Stimulated activated CD8-positive, alpha-beta memory T cell treated with anti-CD3 and anti-CD28 coated beads, Interleukin-2, amount 100 ng/mL, for 1 hour (primary cell): ENCODE measurements around the gene CLPTM1.
"Not testable (repeated sequence)": the region's sequence is repeated elsewhere in the genome, so short reads cannot be mapped to it uniquely, and the experiment has no call there.

Source experiments
- DNase-seq, 2 donors: peaks; one replicate each; pipeline ENCODE4 v3.0.0-alpha.2; 2020; ENCODE audit warnings: low read depth in 2 of 2

The CLPTM1 gene, protein sequence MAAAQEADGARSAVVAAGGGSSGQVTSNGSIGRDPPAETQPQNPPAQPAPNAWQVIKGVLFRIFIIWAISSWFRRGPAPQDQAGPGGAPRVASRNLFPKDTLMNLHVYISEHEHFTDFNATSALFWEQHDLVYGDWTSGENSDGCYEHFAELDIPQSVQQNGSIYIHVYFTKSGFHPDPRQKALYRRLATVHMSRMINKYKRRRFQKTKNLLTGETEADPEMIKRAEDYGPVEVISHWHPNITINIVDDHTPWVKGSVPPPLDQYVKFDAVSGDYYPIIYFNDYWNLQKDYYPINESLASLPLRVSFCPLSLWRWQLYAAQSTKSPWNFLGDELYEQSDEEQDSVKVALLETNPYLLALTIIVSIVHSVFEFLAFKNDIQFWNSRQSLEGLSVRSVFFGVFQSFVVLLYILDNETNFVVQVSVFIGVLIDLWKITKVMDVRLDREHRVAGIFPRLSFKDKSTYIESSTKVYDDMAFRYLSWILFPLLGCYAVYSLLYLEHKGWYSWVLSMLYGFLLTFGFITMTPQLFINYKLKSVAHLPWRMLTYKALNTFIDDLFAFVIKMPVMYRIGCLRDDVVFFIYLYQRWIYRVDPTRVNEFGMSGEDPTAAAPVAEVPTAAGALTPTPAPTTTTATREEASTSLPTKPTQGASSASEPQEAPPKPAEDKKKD

DNA sequence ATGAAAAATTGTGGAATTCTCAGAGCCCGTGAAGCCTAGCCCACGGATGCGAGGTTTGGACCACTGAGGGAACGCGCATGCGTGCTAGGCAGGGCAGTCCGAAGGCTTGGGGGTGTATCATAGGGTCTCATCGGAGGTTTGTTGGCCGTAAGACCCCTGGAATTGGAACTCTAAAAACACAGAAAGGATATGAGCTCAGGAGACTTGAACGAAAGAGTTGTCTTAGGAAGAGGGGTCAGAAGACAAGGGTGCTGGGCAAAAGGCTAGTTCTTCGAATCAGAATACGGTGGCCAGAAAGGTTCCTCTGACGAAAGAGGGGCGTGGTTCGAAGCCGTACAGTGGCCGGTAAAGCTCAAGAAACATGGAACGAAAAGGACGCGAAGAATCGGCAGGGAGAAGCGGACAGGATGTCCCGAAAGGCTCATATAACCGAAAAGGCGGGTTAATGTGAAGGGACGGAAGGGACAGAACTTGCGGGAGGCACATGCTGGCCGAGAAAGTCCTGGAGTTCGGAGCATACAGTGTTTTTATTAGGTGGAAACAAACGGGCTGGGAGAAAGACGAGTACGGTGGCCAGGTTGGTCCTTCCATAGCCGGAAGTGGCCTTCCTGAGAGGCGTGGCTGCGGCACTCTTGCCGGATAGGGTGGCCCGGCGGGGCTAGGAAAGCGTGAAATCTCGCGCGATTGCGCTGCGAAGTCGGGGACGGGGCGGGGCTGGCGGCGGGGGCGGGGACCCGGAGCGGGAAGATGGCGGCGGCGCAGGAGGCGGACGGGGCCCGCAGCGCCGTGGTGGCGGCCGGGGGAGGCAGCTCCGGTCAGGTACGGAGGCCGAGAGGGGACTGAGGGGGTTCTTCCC lies at the start of gene CLPTM1:
CLPTM1 (plus strand) TSS at position 732 of the 856 bp plus-strand sequence; CDS start at position 748, 16 bp downstream.
- peak; percentile 94 to 95 for DNase-seq

DNA sequence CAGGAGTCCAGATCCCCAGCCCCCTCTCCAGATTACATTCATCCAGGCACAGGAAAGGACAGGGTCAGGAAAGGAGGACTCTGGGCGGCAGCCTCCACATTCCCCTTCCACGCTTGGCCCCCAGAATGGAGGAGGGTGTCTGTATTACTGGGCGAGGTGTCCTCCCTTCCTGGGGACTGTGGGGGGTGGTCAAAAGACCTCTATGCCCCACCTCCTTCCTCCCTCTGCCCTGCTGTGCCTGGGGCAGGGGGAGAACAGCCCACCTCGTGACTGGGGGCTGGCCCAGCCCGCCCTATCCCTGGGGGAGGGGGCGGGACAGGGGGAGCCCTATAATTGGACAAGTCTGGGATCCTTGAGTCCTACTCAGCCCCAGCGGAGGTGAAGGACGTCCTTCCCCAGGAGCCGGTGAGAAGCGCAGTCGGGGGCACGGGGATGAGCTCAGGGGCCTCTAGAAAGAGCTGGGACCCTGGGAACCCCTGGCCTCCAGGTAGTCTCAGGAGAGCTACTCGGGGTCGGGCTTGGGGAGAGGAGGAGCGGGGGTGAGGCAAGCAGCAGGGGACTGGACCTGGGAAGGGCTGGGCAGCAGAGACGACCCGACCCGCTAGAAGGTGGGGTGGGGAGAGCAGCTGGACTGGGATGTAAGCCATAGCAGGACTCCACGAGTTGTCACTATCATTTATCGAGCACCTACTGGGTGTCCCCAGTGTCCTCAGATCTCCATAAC lies 49.6 kb upstream of the CLPTM1 start, which contains the start of gene APOE:
APOE (plus strand) TSS at position 360 of the 724 bp plus-strand sequence. CDS start 829 bp downstream, outside the sequence.
- DNase-seq, result no peak

DNA sequence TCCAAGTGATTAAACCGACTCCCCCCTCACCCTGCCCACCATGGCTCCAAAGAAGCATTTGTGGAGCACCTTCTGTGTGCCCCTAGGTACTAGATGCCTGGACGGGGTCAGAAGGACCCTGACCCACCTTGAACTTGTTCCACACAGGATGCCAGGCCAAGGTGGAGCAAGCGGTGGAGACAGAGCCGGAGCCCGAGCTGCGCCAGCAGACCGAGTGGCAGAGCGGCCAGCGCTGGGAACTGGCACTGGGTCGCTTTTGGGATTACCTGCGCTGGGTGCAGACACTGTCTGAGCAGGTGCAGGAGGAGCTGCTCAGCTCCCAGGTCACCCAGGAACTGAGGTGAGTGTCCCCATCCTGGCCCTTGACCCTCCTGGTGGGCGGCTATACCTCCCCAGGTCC lies 47.6 kb upstream of the CLPTM1 start:
- no peak for DNase-seq

DNA sequence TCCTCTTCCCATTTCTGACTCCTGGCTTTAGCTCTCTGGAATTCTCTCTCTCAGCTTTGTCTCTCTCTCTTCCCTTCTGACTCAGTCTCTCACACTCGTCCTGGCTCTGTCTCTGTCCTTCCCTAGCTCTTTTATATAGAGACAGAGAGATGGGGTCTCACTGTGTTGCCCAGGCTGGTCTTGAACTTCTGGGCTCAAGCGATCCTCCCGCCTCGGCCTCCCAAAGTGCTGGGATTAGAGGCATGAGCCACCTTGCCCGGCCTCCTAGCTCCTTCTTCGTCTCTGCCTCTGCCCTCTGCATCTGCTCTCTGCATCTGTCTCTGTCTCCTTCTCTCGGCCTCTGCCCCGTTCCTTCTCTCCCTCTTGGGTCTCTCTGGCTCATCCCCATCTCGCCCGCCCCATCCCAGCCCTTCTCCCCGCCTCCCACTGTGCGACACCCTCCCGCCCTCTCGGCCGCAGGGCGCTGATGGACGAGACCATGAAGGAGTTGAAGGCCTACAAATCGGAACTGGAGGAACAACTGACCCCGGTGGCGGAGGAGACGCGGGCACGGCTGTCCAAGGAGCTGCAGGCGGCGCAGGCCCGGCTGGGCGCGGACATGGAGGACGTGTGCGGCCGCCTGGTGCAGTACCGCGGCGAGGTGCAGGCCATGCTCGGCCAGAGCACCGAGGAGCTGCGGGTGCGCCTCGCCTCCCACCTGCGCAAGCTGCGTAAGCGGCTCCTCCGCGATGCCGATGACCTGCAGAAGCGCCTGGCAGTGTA lies 46.9 kb upstream of the CLPTM1 start:
- DNase-seq, result no peak

DNA sequence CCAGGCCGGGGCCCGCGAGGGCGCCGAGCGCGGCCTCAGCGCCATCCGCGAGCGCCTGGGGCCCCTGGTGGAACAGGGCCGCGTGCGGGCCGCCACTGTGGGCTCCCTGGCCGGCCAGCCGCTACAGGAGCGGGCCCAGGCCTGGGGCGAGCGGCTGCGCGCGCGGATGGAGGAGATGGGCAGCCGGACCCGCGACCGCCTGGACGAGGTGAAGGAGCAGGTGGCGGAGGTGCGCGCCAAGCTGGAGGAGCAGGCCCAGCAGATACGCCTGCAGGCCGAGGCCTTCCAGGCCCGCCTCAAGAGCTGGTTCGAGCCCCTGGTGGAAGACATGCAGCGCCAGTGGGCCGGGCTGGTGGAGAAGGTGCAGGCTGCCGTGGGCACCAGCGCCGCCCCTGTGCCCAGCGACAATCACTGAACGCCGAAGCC lies 46.3 kb upstream of the CLPTM1 start:
- no peak for DNase-seq

DNA sequence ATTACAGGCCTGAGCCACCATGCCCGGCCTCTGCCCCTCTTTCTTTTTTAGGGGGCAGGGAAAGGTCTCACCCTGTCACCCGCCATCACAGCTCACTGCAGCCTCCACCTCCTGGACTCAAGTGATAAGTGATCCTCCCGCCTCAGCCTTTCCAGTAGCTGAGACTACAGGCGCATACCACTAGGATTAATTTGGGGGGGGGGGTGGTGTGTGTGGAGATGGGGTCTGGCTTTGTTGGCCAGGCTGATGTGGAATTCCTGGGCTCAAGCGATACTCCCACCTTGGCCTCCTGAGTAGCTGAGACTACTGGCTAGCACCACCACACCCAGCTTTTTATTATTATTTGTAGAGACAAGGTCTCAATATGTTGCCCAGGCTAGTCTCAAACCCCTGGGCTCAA lies 45.4 kb upstream of the CLPTM1 start:
- DNase-seq, result no peak

DNA sequence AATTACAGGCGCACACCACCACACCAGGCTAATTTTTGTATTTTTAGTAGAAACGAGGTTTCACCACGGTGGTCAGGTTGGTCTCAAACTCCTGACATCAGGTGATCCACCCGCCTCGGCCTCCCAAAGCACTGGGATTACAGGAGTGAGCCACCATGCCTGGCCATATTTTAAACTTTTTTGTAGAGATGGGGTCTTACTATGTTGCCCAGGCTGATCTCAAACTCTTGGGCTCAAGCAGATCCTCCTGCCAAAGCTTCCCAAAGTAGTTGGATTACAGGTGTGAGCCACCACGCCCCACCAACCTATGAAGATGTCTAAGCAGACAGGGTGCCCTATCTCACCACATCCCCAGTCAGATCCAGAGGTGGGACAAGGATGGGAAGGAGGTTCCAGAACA lies 43.3 kb upstream of the CLPTM1 start:
- not testable (repeated sequence) for DNase-seq

DNA sequence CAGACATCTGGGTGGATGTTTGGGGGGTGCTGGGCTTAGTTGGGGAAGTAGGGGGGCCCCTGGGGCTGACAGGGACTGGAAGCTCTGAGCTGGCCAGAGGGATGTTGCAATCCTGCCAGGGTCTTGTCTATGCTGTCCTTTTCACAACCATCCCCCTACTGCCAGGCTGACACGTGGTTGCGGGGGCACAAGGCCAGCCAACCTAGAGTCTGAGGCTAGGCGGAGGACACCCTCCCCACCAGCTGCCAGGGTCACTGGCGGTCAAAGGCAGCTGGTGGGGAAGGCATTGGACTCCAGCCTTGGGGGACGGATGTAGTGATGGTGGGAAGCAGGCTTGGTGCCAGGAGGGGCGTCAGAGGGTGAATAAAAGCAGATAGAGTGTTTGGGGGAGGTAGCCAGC lies 42.3 kb upstream of the CLPTM1 start:
- no peak for DNase-seq

DNA sequence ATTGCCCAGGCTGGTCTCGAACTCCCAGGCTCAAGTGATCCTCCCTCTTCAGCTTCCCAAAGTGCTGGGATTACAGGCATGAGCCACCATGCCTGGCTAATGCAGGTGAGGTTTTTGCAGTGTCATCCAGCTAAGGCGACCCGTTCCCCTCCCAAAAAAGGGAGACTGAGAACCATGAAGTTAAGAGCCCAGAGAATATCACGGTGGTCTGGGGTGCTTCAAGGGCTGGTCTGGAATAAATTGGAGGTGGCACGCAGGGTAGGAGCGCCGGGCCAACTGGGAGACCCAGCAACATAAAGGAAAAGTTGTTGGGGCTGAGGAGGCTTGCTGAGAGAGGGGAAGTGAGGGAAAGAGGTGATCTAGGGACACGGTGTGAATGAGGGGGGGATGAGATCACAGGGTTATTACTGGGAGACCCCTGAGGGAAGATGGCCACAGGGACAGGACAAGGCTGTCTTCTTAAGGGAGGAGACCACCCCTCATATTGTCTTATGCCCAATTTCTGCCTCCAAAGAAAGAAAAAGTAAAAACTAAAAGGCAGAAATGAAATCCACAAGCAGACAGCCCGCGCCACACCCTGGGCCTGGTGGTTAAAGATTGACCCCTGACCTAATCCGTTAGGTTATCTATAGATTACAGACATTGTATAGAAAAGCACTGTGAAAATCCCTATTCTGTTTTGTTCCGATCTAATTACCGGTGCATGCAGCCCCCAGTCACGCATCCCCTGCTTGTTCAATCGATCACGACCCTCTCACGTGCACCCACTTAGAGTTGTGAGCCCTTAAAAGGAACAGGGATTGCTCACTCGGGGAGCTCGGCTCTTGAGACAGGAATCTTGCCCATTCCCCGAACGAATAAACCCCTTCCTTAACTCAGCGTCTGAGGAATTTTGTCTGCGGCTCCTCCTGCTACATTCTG lies 41.4 kb upstream of the CLPTM1 start:
- DNase-seq, result not testable (repeated sequence)

DNA sequence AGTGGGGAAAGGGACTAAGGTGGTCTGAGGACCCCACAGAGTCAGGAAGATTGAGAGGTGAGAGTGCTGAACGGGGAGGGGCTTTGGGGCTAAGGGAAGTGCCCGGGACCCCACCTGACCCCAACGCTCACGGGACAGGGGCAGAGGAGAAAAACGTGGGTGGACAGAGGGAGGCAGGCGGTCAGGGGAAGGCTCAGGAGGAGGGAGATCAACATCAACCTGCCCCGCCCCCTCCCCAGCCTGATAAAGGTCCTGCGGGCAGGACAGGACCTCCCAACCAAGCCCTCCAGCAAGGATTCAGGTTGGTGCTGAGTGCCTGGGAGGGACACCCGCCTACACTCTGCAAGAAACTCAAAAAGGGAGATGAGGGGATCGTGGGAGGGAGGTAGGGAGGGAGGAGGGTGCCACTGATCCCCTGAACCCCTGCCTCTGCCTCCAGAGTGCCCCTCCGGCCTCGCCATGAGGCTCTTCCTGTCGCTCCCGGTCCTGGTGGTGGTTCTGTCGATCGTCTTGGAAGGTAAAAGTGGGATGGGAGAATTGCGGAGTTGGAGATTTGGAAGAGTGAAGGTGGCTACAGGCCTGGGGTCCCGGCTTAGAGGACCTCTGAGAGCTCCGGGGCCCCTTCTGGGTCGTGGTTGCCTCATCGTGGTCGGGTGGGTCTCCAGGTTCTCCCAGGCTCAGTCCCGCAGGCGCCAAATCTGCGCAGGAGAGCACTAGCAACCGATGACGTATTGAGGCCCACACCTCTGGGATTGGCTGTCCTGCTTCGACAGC lies 40.6 kb upstream of the CLPTM1 start, which contains the start of gene APOC1:
APOC1 (plus strand) TSS at position 176 of the 774 bp plus-strand sequence; CDS start at position 460, 284 bp downstream.
- peak; percentile 47 to 55 for DNase-seq

DNA sequence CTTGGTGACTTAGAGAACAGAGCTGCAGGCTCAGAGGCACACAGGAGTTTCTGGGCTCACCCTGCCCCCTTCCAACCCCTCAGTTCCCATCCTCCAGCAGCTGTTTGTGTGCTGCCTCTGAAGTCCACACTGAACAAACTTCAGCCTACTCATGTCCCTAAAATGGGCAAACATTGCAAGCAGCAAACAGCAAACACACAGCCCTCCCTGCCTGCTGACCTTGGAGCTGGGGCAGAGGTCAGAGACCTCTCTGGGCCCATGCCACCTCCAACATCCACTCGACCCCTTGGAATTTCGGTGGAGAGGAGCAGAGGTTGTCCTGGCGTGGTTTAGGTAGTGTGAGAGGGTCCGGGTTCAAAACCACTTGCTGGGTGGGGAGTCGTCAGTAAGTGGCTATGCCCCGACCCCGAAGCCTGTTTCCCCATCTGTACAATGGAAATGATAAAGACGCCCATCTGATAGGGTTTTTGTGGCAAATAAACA lies 30.9 kb upstream of the CLPTM1 start:
- no peak for DNase-seq

DNA sequence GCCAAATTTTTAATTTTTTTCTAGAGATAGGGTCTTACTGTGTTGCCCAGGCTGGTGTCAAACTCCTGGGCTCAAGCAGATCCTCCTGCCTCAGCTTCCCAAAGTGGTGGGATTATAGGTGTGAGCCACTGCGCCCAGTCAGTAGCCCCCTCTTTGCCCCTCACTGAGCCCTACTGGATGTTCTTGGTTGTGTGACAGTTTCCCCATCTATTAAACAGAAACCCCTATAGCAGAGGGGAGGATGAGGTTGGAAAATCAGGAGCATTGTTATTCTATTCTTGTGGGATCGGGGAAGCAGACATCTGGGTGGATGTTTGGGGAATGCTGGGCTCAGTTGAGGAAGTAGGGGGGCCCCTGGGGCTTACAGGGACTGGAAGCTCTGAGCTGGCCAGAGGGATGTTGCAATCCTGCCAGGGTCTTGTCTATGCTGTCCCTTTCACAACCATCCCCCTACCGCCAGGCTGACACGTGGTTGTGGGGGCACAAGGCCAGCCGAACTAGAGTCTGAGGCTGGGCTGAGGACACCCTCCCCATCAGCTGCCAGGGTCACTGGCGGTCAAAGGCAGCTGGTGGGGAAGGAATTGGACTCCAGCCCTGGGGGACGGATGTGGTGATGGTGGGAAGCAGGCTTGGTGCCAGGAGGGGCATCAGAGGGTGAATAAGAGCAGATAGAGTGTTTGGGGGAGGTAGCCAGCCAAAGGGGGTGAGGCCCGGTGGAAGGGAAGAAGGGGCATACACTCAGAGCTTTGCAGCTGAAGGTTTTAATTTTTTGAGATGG lies 29.9 kb upstream of the CLPTM1 start:
- no peak for DNase-seq

DNA sequence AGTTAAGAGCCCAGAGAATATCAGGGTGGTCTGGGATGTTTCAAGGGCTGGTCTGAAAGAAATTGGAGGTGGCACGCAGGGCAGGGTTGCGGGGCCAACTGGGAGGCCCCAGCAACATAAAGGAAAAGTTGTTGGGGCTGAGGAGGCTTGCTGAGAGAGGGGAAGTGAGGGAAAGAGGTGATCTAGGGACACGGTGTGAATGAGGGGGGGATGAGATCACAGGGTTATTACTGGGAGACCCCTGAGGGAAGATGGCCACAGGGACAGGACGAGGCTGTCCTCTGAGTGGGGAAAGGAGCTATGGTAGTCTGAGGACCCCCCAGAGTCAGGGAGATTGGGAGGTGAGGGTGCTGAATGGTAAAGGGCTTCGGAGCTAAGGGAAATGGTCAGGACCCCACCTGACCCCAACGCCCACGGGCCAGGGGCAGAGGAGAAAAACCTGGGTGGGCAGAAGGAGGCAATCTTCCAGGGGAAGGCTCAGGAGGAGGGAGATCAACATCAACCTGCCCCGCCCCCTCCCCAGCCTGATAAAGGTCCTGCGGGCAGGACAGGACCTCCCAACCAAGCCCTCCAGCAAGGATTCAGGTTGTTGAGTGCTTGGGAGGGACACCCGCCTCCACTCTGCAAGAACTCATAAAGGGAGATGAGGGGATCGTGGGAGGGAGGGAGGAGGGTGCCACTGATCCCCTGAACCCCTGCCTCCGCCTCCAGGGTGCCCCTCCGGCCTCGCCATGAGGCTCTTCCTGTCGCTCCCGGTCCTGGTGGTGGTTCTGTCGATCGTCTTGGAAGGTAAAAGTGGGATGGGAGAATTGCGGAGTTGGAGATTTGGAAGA lies 28.7 kb upstream of the CLPTM1 start:
- not testable (repeated sequence) for DNase-seq

DNA sequence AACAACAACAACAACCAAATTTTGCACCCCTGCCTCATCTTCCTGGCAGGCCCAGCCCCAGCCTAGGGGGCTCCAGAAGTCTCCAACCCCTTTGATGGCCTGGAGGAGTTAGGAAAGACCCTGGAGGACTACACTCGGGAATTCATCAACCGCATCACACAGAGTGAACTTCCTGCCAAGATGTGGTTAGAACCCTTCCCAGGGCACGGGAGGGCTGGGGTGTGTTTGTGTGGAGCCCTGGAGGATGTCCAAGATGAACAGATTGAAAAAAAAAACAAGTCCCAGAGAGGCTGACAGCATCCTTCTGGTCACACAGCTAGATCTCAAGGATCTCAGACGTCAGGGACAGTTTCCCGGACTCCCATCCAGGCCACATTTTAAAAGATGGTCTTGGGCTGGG lies 27.4 kb upstream of the CLPTM1 start:
- DNase-seq, result no peak

DNA sequence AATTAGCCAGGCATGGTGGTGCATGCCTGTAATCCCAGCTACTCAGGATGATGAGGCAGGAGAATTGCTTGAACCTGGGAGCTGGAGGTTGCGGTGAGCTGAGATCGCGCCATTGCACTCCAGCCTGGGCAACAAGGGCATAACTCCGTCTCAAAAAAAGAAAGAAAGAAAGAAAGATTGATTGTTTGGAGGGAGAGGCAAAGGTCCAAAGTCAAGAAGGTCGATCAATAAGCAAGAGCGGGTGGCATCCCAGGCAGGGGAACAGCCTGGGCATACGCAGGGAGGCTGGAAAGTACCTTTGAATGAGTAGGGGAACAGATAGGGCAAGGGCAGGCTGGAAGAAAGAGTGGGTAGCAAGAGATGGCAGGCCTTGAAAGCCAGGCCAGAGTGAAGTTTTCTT lies 25.1 kb upstream of the CLPTM1 start:
- no peak for DNase-seq

DNA sequence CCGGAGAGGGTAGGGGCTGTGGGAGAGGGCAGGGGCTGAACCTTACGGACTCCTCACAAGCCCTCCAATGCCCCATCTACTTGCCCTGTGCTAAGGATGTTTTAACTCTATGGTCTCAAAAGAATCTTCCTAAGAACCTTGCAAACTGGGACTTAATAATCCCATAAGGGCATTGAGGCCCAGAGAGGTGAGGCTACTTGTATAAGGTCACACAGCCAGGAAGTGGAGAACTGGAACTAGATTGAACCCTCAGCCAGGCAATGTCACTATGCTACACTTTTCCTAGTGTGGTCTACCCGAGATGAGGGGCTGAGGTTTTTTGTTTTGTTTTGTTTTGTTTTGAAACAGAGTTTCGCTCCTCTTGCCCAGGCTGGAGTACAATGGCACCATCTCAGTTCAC lies 23.6 kb upstream of the CLPTM1 start:
- DNase-seq, result no peak

DNA sequence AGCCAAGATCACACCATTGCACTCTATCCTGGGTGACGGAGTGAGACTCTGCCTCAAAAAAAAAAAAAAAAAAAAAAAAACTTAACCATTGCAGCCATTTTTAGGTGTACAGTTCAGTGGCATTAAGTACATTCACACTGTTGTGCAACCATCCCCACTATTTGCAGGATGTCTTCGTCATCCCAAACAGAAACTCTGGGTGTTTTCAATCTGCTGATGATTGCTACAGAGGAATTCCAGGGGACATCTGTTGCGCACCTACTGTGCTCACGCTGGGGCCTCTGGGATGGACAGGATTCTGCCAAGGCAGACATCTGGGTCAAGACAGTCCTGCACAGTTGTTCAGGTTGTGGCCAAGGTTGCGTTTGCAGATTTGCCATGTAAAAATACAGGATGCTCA lies 15.5 kb upstream of the CLPTM1 start:
- no peak for DNase-seq
